Posterior vena cava (tissue), 2 donors: ENCODE results near the gene EML4. TPM values are rescaled to one million over a fixed set of nuclear protein-coding genes. Genes with fewer than 3 reads are reported as not detected.

Experiments used
- DNase-seq: peaks from one replicate; pipeline ENCODE4 v3.0.0-alpha.2; 2020; ENCODE audit warnings: low spot score
- intact Hi-C, 2 donors: fragments of 100-400 bp; cut with DNase I; formaldehyde crosslinking; loops; one replicate each; pipeline versions ENCODE4 v1.14.1 to v1.14.2; 2022 to 2023
- total RNA-seq, 2 donors: library from RNA; stranded (reverse); fragmentation: NEBNext Ultra II Directional; extraction: Animal tissue kit (Norgen Biotek cat#: 25700); gene quantifications; one replicate each; pipeline ENCODE4 v1.2.1, GENCODE V29; 2021
- donor health status: DM: yes; HTN: yes; CAD: no.
- donor health status: DM: yes; HTN: yes; CAD: no.

EML4 gene
- total RNA-seq, 2 donors from 2014 or later = 33.9 to 36.6 TPM

GRCh38 chr2:42187886-42188285 lies 18.7 kb downstream of the EML4 start:
- no peak for DNase-seq
- intact Hi-C loops = no loop called here

- no peak for DNase-seq
- intact Hi-C loops = no loop called here
Observed at GRCh38 chr2:42189235-42189566, 20.0 kb downstream of the EML4 start.

- intact Hi-C loops = no loop called here
- DNase-seq = no peak
Observed at GRCh38 chr2:42190191-42190590, 21.0 kb downstream of the EML4 start.

- intact Hi-C loops = no loop called here
- no peak for DNase-seq
Observed at GRCh38 chr2:42191285-42192009, 22.3 kb downstream of the EML4 start.

GRCh38 chr2:42192010-42192373 lies 22.8 kb downstream of the EML4 start:
- DNase-seq = no peak
- intact Hi-C loops = no loop called here

- no peak for DNase-seq
- intact Hi-C loops = no loop called here
Observed at GRCh38 chr2:42192652-42193566, 23.8 kb downstream of the EML4 start.

- intact Hi-C loops = no loop called here
- DNase-seq = no peak
Observed at GRCh38 chr2:42193722-42194187, 24.6 kb downstream of the EML4 start.

- DNase-seq = no peak
- intact Hi-C loops = no loop called here
Observed at GRCh38 chr2:42194428-42194827, 25.3 kb downstream of the EML4 start.

GRCh38 chr2:42195559-42195958 lies 26.4 kb downstream of the EML4 start:
- no peak for DNase-seq
- intact Hi-C loops = no loop called here

GRCh38 chr2:42196070-42196402 lies 26.9 kb downstream of the EML4 start:
- no peak for DNase-seq
- intact Hi-C loops = no loop called here

GRCh38 chr2:42196403-42197267 lies 27.5 kb downstream of the EML4 start:
- intact Hi-C loops = no loop called here
- DNase-seq = no peak

GRCh38 chr2:42197792-42198191 lies 28.6 kb downstream of the EML4 start:
- intact Hi-C loops = no loop called here
- DNase-seq = no peak

GRCh38 chr2:42198466-42198865 lies 29.3 kb downstream of the EML4 start:
- no peak for DNase-seq
- intact Hi-C loops = no loop called here

- intact Hi-C loops = no loop called here
- DNase-seq = no peak
Observed at GRCh38 chr2:42199002-42199401, 29.8 kb downstream of the EML4 start.

- no peak for DNase-seq
- intact Hi-C loops = no loop called here
Observed at GRCh38 chr2:42199626-42200025, 30.5 kb downstream of the EML4 start.

- no peak for DNase-seq
- intact Hi-C loops = no loop called here
Observed at GRCh38 chr2:42200926-42201855, 32.0 kb downstream of the EML4 start.

- DNase-seq = no peak
- intact Hi-C loops = no loop called here
Observed at GRCh38 chr2:42202634-42203008, 33.5 kb downstream of the EML4 start.

- no peak for DNase-seq
- intact Hi-C loops = no loop called here
Observed at GRCh38 chr2:42203792-42204191, 34.6 kb downstream of the EML4 start.

GRCh38 chr2:42205337-42205736 lies 36.2 kb downstream of the EML4 start:
- intact Hi-C loops = no loop called here
- DNase-seq = no peak
